Peyer's patch (tissue), 4 donors: ENCODE data around the gene ZC3HAV1L.
A peak's percentile ranks its signal among the peaks of the same experiment; 100 is the strongest.

Experiments used
- POLR2A ChIP-seq, 2 donors: fragments of 450-650 bp; IDR thresholded peaks; one replicate each; pipeline ENCODE4 v1.5.1; 2017; ENCODE audit warnings: antibody characterized with exemption in 2 of 2, mild to moderate bottlenecking in 2 of 2, moderate library complexity in 2 of 2
- TF ChIP-seq, protein P1 (sequence below), 6 experiments: fragments of 450-650 bp in 4 of 6; fragments of 200-600 bp in 2 of 6; sonication (generic) in 1 of 6; IDR thresholded peaks; one replicate each; pipeline ENCODE4 v1.5.1; 2017 to 2019; ENCODE audit warnings: antibody characterized with exemption in 6 of 6, mild to moderate bottlenecking in 3 of 6, moderate library complexity in 1 of 6

DNA sequence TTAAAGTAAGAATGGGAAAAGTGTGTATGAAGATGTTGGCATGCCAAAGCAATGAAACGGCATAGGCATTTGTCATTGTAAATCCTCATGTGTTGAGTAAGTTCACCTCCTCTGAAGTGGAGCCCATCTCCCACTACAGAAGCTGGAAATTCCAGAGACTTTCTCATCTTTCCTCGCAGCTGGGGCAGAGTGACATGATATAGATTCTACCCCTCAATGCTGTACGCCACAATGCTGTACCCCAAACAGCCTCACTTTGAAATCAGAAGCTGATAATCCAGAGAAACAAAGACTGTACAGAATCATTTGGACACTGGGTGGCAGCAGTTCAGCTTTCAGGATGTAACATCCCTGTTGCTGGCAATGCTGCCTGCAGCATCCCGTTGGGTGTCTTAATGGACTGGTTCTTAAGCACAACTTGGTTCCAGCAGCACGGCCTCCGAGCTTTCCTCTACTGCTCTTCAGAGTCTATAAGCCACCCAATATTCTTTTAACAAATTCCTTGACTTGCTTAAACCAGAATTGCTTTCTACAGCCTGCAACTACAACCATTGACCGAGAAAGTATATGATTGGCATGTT, 18.8 kb downstream of the ZC3HAV1L start:
- TF ChIP-seq, protein P1, sequence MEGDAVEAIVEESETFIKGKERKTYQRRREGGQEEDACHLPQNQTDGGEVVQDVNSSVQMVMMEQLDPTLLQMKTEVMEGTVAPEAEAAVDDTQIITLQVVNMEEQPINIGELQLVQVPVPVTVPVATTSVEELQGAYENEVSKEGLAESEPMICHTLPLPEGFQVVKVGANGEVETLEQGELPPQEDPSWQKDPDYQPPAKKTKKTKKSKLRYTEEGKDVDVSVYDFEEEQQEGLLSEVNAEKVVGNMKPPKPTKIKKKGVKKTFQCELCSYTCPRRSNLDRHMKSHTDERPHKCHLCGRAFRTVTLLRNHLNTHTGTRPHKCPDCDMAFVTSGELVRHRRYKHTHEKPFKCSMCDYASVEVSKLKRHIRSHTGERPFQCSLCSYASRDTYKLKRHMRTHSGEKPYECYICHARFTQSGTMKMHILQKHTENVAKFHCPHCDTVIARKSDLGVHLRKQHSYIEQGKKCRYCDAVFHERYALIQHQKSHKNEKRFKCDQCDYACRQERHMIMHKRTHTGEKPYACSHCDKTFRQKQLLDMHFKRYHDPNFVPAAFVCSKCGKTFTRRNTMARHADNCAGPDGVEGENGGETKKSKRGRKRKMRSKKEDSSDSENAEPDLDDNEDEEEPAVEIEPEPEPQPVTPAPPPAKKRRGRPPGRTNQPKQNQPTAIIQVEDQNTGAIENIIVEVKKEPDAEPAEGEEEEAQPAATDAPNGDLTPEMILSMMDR (IDR thresholded peaks at IDR 0.05) = peak; percentile 35 to 74 (median 64)
- no peak for TF ChIP-seq POLR2A (IDR thresholded peaks at IDR 0.05)
